ENCODE measurements around the gene CA7.

The CA7 gene

DNA sequence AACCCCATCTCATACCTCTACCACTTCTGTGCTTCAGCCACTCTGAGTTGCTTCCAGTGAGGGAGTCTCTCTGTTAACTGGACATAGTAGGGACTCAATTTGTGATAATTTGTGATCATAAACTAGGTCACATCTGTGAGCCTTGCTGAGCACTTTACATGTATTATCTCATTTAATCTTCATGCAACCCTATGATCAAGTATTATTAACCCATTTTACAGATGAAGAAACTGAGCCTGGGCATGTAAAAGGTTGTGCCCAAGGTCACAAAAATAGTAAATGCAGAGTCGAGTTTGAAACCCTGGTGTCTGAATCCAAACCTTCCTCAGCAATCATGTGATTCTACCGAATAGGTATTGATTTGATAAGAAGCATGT is 54.7 kb downstream of the CA7 start:
- no peak for DNase-seq (ENCODE audit: low read depth)

DNA sequence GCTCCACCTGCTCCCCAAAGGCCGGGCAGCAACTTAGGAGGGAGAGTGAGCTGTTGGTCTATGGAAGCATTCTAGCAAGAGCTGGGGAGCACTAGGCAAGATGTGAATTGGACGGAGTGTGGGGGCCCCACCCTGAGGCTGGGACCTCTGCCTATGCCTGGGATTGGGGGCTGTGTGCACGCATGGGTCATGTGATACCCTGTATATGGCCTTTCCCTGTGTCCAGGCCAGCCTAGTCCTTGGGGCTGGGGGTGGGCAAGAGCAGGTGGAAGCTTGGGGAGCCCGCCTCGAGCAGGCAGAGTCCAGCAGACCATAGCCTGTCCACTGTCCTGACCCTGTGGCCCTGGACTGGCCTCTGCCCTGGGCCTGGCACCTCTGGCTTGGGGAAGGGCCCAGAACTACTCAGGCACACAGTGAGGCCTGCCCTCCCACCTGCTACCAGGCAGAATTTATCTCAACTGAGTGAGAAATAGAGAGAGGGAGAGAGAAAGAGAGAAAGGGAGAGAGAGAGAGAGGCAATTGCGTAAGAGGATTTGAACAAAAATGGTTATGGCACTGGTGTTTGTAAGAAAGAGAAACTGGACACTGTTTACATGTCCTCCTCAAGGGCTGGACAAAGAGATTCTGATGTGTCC is 55.2 kb downstream of the CA7 start:
- no peak for DNase-seq (ENCODE audit: low read depth)

GRCh38 chr16:66899945-66900710 is 55.9 kb downstream of the CA7 start:
- DNase-seq (ENCODE audit: low read depth): no peak

DNA sequence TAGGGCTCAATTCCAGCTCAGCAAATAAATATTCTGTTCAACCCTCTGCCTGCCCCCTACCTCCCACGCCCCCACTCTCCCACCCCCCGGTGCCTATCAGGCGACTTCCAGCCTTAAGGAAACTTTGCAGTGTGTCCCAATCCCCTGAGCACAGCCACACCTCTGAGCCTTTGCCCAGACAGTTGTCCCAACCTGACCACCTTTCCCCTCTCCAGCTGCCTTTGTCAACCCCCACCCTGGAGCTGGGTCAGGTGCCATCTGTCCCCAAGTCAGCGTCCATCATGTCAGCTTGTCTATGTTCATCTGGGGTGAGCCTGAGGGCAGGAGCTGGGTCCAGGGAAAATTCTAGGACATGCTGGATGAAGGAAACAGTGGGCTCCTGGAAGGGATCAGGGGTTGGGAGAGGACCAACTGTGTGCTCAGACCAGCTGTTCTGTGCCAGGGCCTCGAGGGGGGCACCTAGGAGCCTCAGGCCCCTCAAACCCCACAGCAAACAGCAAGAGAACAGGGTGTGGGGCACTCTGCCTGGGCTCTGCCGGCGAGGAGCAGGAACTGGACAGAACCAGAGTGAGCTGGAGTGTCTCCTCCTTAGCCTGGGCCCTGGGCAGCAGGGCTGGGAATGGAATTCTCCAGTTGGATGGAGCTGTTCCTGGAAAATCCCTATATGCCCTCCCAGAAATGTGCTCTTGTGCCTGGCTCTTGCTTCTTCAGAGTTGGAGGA is 56.7 kb downstream of the CA7 start:
- DNase-seq (ENCODE audit: low read depth): no peak

GRCh38 chr16:66901626-66902025 is 57.4 kb downstream of the CA7 start:
- no peak for DNase-seq (ENCODE audit: low read depth)

- DNase-seq (ENCODE audit: low read depth): no peak
Measured at GRCh38 chr16:66902648-66903543, 58.7 kb downstream of the CA7 start.
